H1 (cell line): ENCODE results near the gene SUDS3. TPM values are rescaled to one million over a fixed set of nuclear protein-coding genes. Genes with fewer than 3 reads are reported as not detected.

Experiments used
- ASH2L ChIP-seq: fragments of 200-600, 300-600 bp; sonication (generic); IDR thresholded peaks from one replicate; pipeline ENCODE4 v1.7.1; 2017; ENCODE audit warnings: low read length
- BRCA1 ChIP-seq: IDR thresholded peaks from 2 replicates; pipeline ENCODE4 v1.6.1; 2012; ENCODE audit warnings: low read depth, low read length, improper control_type of control experiment
- CBX5 ChIP-seq: fragments of 300-800, 300-1000 bp; sonication (generic); IDR thresholded peaks from 2 replicates; pipeline ENCODE4 v1.7.1; 2016; ENCODE audit warnings: antibody characterized with exemption, low read length, low read depth
- CHD7 ChIP-seq: fragments of 300-600 bp; sonication (generic); IDR thresholded peaks from 2 replicates; pipeline ENCODE4 v1.7.1; 2012; ENCODE audit warnings: low read length, moderate library complexity, mild to moderate bottlenecking, inconsistent platforms; ENCODE audit not compliant: insufficient replicate concordance
- CTBP2 ChIP-seq: IDR thresholded peaks from 2 replicates; pipeline ENCODE4 v1.7.0; 2011; ENCODE audit warnings: borderline replicate concordance, mild to moderate bottlenecking, moderate library complexity, mixed read lengths, low read length; ENCODE audit not compliant: insufficient read depth, insufficient read length
- EGR1 ChIP-seq: IDR thresholded peaks from 2 replicates; pipeline ENCODE4 v1.6.1; 2011; ENCODE audit warnings: low read depth, low read length, borderline replicate concordance
- JUN ChIP-seq: IDR thresholded peaks from 2 replicates; pipeline ENCODE4 v1.6.1; 2011; ENCODE audit warnings: low read depth, mild to moderate bottlenecking, improper control_type of control experiment, low read length
- MAX ChIP-seq: IDR thresholded peaks from 2 replicates; pipeline ENCODE4 v1.6.1; 2012; ENCODE audit warnings: inconsistent platforms
- NRF1 ChIP-seq: IDR thresholded peaks from 2 replicates; pipeline ENCODE4 v1.6.1; 2011; ENCODE audit warnings: mild to moderate bottlenecking, low read depth, low read length, improper control_type of control experiment
- POLR2AphosphoS5 ChIP-seq: IDR thresholded peaks from 2 replicates; pipeline ENCODE4 v1.6.1; 2011; ENCODE audit warnings: low read depth, low read length
- SIN3A ChIP-seq, 2 experiments: IDR thresholded peaks in 1 of 2; conservative IDR thresholded peaks in 1 of 2; 2 replicates each; pipeline ENCODE4 v1.6.1; 2011 to 2012; ENCODE audit warnings: low read length in 2 of 2, improper control_type of control experiment in 1 of 2, low read depth in 1 of 2, mild to moderate bottlenecking in 1 of 2
- SP4 ChIP-seq: IDR thresholded peaks from 2 replicates; pipeline ENCODE4 v1.6.1; 2012; ENCODE audit warnings: low read length, inconsistent platforms
- TBP ChIP-seq: IDR thresholded peaks from 2 replicates; pipeline ENCODE4 v1.6.1; 2011; ENCODE audit warnings: low read depth, low read length, improper control_type of control experiment
- polyA plus RNA-seq, 7 experiments: library from polyadenylated mRNA; depleted of rRNA in 3 of 7; stranded (reverse) in 5 of 7; unstranded in 2 of 7; fragments of >200 nt in 5 of 7; fragments of 200-250 nt in 2 of 7; gene quantifications; 1 replicate in 5 of 7; 2 replicates in 1 of 7; 4 replicates in 1 of 7; pipeline versions ENCODE4 v1.2.1 to v1.2.3, GENCODE V29; 2011 to 2013; ENCODE audit warnings: missing spikeins in 2 of 7, mixed read lengths in 2 of 7
- total RNA-seq: library from RNA; stranded (reverse); fragmentation: NEBNext Ultra II Directional; extraction: Animal tissue kit (Norgen Biotek cat#: 25700); gene quantifications from 2 replicates; pipeline ENCODE4 v1.2.1, GENCODE V29; 2021

Gene SUDS3
- total and polyA plus RNA-seq, 2 of the 8 experiments (the other 6 are each of a cell fraction or from before 2014, with no cell fraction given): 30.0 to 58.7 TPM

- TF ChIP-seq CHD7 (no peak), SP4 (no peak), NRF1 (no peak), POLR2AphosphoS5 (no peak), SIN3A (conservative IDR thresholded peaks at IDR 0.05 in 1 of 2, IDR thresholded peaks at IDR 0.05 in 1 of 2; ENCODE audit: low read depth in 1 of 2, low read length in 2 of 2) (no peak), CTBP2 (no peak), ASH2L (no peak), TBP (no peak), MAX (no peak), BRCA1 (no peak), CBX5 (no peak), EGR1 (no peak), JUN (no peak)
Measured at GRCh38 chr12:118344829-118345228, 31.5 kb upstream of the SUDS3 start (continued).
